Keratinocyte (primary cell): ENCODE results near the gene AMIGO2. TPM values are rescaled to one million over a fixed set of nuclear protein-coding genes. Genes with fewer than 3 reads are reported as not detected.

Source experiments
- DNase-seq: peaks from one replicate; pipeline ENCODE4 v3.0.0-alpha.2; 2011; ENCODE audit warnings: low read depth, missing footprints, low spot score
- FAIRE-seq: peaks from 2 replicates; lab custom pipeline; 2011; peaks lifted over from hg19 to GRCh38; lab: Jason Lieb, UNC
- H2AFZ ChIP-seq: 2 replicates; pipeline ENCODE4 v1.6.0; 2012; ENCODE audit warnings: low read length, control low read depth, inconsistent platforms; ENCODE audit not compliant: control insufficient read depth
- H3K27ac ChIP-seq: 2 replicates; pipeline ENCODE4 v1.5.1; 2011; ENCODE audit warnings: low read length; ENCODE audit not compliant: control insufficient read depth, insufficient read depth
- H3K27me3 ChIP-seq: 3 replicates; pipeline ENCODE4 v1.6.0; 2011; ENCODE audit warnings: low read length; ENCODE audit not compliant: control insufficient read depth, insufficient read depth; ENCODE audit errors: extremely low read depth
- H3K36me3 ChIP-seq, 2 experiments: 2 replicates in 1 of 2; 3 replicates in 1 of 2; pipeline ENCODE4 v1.5.1; 2011; ENCODE audit warnings: low read length in 2 of 2, mild to moderate bottlenecking in 1 of 2; ENCODE audit not compliant: control insufficient read depth in 2 of 2, insufficient read depth in 2 of 2; ENCODE audit errors: extremely low read depth in 1 of 2
- H3K4me1 ChIP-seq: 3 replicates; pipeline ENCODE4 v1.5.1; 2011; ENCODE audit warnings: low read length; ENCODE audit not compliant: control insufficient read depth, insufficient read depth; ENCODE audit errors: extremely low read depth
- H3K4me2 ChIP-seq: 3 replicates; pipeline ENCODE4 v1.6.0; 2011; ENCODE audit warnings: low read depth, low read length; ENCODE audit not compliant: control insufficient read depth, insufficient read depth; ENCODE audit errors: extremely low read depth
- H3K4me3 ChIP-seq, 3 experiments: fragments of 200-600 bp in 1 of 3; sonication (generic) in 1 of 3; 2 replicates in 2 of 3; 3 replicates in 1 of 3; pipeline ENCODE4 v1.5.1; 2011 to 2016; ENCODE audit warnings: low read length in 3 of 3, mild to moderate bottlenecking in 3 of 3, control low read depth in 2 of 3, inconsistent platforms in 1 of 3, low read depth in 1 of 3, mixed read lengths in 1 of 3, mixed run types in 1 of 3, moderate library complexity in 1 of 3; ENCODE audit not compliant: control insufficient read depth in 2 of 3, insufficient read depth in 2 of 3; ENCODE audit errors: extremely low read depth in 1 of 3
- H3K79me2 ChIP-seq: 2 replicates; pipeline ENCODE4 v1.6.0; 2012; ENCODE audit warnings: low read length; ENCODE audit not compliant: control insufficient read depth, insufficient read depth
- H3K9ac ChIP-seq: 3 replicates; pipeline ENCODE4 v1.6.0; 2011; ENCODE audit warnings: low read length; ENCODE audit not compliant: control insufficient read depth, insufficient read depth; ENCODE audit errors: extremely low read depth
- H3K9me1 ChIP-seq: 3 replicates; pipeline ENCODE4 v1.6.0; 2011; ENCODE audit warnings: low read length; ENCODE audit not compliant: control insufficient read depth, insufficient read depth; ENCODE audit errors: extremely low read depth
- H3K9me3 ChIP-seq: 2 replicates; pipeline ENCODE4 v1.5.1; 2012; ENCODE audit warnings: low read depth, low read length; ENCODE audit not compliant: control insufficient read depth
- H4K20me1 ChIP-seq: 3 replicates; pipeline ENCODE4 v1.6.0; 2011; ENCODE audit warnings: low read length; ENCODE audit not compliant: control insufficient read depth, insufficient read depth; ENCODE audit errors: extremely low read depth
- EZH2 ChIP-seq: IDR thresholded peaks from one replicate; pipeline ENCODE4 v1.6.1; 2012; ENCODE audit warnings: inconsistent platforms, mild to moderate bottlenecking, low read length, moderate library complexity
- dilution Hi-C: fragments of 300-500 bp; cut with MboI; formaldehyde crosslinking; loops from one replicate; pipeline ENCODE4 v1.7.0; 2020; ENCODE audit warnings: low sequenced_read_pairs; ENCODE audit not compliant: extremely low pct_ligation_motif_present
- polyA plus RNA-seq, 5 experiments: library from polyadenylated mRNA; depleted of rRNA in 3 of 5; stranded (reverse) in 3 of 5; stranded (forward) in 1 of 5; unstranded in 1 of 5; fragments of >200 nt; gene quantifications; 1 replicate in 1 of 5; 2 replicates in 3 of 5; 3 replicates in 1 of 5; pipeline versions ENCODE4 v1.2.1 to v1.2.3, GENCODE V29; 2011 to 2012; ENCODE audit warnings: missing spikeins in 2 of 5, low read depth in 1 of 5, low replicate concordance in 1 of 5
- TF ChIP-seq, protein P1 (sequence below), 3 experiments: IDR thresholded peaks in 1 of 3; conservative IDR thresholded peaks in 1 of 3; optimal IDR thresholded peaks in 1 of 3; 2 replicates in 2 of 3; 3 replicates in 1 of 3; pipeline versions ENCODE3 to v1.5.1; 2011; ENCODE audit warnings: low read length in 3 of 3, mild to moderate bottlenecking in 3 of 3, moderate library complexity in 2 of 3, control low read depth in 1 of 3, inconsistent platforms in 1 of 3; ENCODE audit not compliant: insufficient read depth in 2 of 3; ENCODE audit errors: extremely low read depth in 1 of 3

AMIGO2 gene
- polyA plus RNA-seq, 1 donor (not counting 4 experiments of a cell fraction or from before 2014, with no cell fraction given) = 71.3 TPM

DNA sequence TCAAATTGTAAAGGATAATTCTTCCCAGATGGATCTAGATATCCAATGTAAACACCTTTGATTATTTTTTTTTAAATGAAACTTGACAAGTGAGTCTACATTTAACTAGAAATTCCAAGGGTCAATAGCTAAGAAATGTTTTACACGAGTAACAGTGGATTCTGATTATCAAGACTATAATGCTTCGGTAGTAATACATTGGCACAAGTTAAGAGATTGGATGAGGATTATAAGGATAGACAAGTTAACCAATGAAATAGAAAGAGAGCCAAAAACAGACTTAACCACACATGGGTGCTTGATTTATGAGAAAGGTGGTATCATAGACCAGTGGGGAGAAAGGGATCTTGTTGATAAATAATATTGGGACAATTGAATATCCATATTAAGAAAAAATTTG lies 40.7 kb downstream of the AMIGO2 start:
- H3K79me2 ChIP-seq = no peaks in the 10 kb centered on the region
- FAIRE-seq (no peak), DNase-seq (no peak)
- peaks cover 7% of the 10 kb centered on the region for H3K4me1 ChIP-seq
- TF ChIP-seq, protein P1, sequence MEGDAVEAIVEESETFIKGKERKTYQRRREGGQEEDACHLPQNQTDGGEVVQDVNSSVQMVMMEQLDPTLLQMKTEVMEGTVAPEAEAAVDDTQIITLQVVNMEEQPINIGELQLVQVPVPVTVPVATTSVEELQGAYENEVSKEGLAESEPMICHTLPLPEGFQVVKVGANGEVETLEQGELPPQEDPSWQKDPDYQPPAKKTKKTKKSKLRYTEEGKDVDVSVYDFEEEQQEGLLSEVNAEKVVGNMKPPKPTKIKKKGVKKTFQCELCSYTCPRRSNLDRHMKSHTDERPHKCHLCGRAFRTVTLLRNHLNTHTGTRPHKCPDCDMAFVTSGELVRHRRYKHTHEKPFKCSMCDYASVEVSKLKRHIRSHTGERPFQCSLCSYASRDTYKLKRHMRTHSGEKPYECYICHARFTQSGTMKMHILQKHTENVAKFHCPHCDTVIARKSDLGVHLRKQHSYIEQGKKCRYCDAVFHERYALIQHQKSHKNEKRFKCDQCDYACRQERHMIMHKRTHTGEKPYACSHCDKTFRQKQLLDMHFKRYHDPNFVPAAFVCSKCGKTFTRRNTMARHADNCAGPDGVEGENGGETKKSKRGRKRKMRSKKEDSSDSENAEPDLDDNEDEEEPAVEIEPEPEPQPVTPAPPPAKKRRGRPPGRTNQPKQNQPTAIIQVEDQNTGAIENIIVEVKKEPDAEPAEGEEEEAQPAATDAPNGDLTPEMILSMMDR (optimal IDR thresholded peaks at IDR 0.05 in 1 of 3, IDR thresholded peaks at IDR 0.05 in 1 of 3, conservative IDR thresholded peaks at IDR 0.05 in 1 of 3; ENCODE audit: extremely low read depth in 1 of 3, insufficient read depth in 2 of 3, low read length in 3 of 3) = no peak
- TF ChIP-seq EZH2 = no peak
- H3K9ac ChIP-seq = no peak overlapping the region
- no peaks in the 10 kb centered on the region for H3K27me3 ChIP-seq
- H2AFZ ChIP-seq = no peak overlapping the region
- H3K9me1 ChIP-seq = no peaks in the 10 kb centered on the region
- no peak overlapping the region for H3K27ac ChIP-seq
- H3K4me2 ChIP-seq = no peak overlapping the region
- dilution Hi-C loops = no loop called here
- H3K36me3 ChIP-seq = no peaks in the 10 kb centered on the region
- H3K4me3 ChIP-seq = no peak overlapping the region
- no peaks in the 10 kb centered on the region for H3K9me3 ChIP-seq
- no peaks in the 10 kb centered on the region for H4K20me1 ChIP-seq

DNA sequence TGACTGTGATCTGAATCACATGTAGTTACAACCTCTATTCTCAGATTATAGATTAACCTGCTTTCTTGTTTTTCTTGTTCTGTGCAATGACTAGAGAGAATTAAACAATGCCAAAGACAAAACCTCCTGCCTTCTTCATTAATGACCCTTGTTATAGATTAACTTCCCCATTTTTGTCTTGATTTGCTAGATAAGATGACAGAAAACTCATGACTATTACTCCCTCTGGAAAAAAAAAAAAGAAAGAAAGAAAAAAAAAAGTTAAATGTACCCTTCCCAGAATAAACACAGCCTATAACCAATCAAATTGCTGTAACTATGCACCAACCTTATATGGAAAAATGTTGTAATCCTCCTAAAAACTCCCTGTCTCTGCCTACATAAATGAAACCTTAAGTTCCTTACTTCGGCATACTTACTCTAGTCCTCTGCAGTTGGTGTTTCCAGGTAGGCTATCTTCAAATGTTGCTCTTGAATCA lies 41.5 kb downstream of the AMIGO2 start:
- DNase-seq (no peak), FAIRE-seq (no peak)
- no peak overlapping the region for H3K9ac ChIP-seq
- H4K20me1 ChIP-seq = no peaks in the 10 kb centered on the region
- peaks cover 15% of the 10 kb centered on the region for H3K4me1 ChIP-seq
- H3K27me3 ChIP-seq = no peaks in the 10 kb centered on the region
- H3K4me2 ChIP-seq = no peak overlapping the region
- no peaks in the 10 kb centered on the region for H3K36me3 ChIP-seq
- TF ChIP-seq EZH2 = no peak
- TF ChIP-seq, protein P1 (optimal IDR thresholded peaks at IDR 0.05 in 1 of 3, IDR thresholded peaks at IDR 0.05 in 1 of 3, conservative IDR thresholded peaks at IDR 0.05 in 1 of 3; ENCODE audit: extremely low read depth in 1 of 3, insufficient read depth in 2 of 3, low read length in 3 of 3) = no peak
- no peaks in the 10 kb centered on the region for H3K9me3 ChIP-seq
- no peak overlapping the region for H3K4me3 ChIP-seq
- H3K79me2 ChIP-seq = no peaks in the 10 kb centered on the region
- H3K27ac ChIP-seq = no peak overlapping the region
- H2AFZ ChIP-seq = no peak overlapping the region
- H3K9me1 ChIP-seq = no peaks in the 10 kb centered on the region
- dilution Hi-C loops = no loop called here
